GM23248 (cell line): ENCODE results near the gene RNASEH2B. TPM values are rescaled to one million over a fixed set of nuclear protein-coding genes. Genes with fewer than 3 reads are reported as not detected.

Source experiments
- DNase-seq: peaks from one replicate; pipeline ENCODE4 v3.0.0-alpha.2; 2015
- H2AFZ ChIP-seq: fragments of 200-600 bp; sonication (generic); 2 replicates; pipeline ENCODE4 v1.6.1; 2016; ENCODE audit warnings: antibody characterized with exemption
- H3F3A ChIP-seq: fragments of 200-600 bp; sonication (generic); 2 replicates; pipeline ENCODE4 v1.6.1; 2016; ENCODE audit warnings: mild to moderate bottlenecking, antibody characterized with exemption, mixed run types; ENCODE audit not compliant: insufficient read depth
- H3K27ac ChIP-seq: fragments of 200-600 bp; sonication (generic); 2 replicates; pipeline ENCODE4 v1.5.1; 2016; ENCODE audit warnings: mild to moderate bottlenecking
- H3K27me3 ChIP-seq: fragments of 200-600 bp; sonication (generic); replicated peaks from 2 replicates; pipeline ENCODE4 v1.6.1; 2016; ENCODE audit warnings: mild to moderate bottlenecking; ENCODE audit not compliant: insufficient read depth
- H3K36me3 ChIP-seq: fragments of 200-600 bp; sonication (generic); 2 replicates; pipeline ENCODE4 v1.6.1; 2016; ENCODE audit warnings: low read depth, mild to moderate bottlenecking
- H3K4me1 ChIP-seq: fragments of 200-600 bp; sonication (generic); 2 replicates; pipeline ENCODE4 v1.6.1; 2016; ENCODE audit warnings: mild to moderate bottlenecking; ENCODE audit not compliant: insufficient read depth
- H3K4me2 ChIP-seq: fragments of 200-600 bp; sonication (generic); one replicate; pipeline ENCODE4 v1.6.1; 2016; ENCODE audit warnings: mild to moderate bottlenecking; ENCODE audit not compliant: unreplicated experiment
- H3K4me3 ChIP-seq: fragments of 200-600 bp; sonication (generic); 2 replicates; pipeline ENCODE4 v1.5.1; 2016; ENCODE audit warnings: mild to moderate bottlenecking
- H3K79me2 ChIP-seq: fragments of 200-600 bp; sonication (generic); 2 replicates; pipeline ENCODE4 v1.6.1; 2016; ENCODE audit warnings: mild to moderate bottlenecking; ENCODE audit not compliant: insufficient read depth
- H3K9ac ChIP-seq: fragments of 200-600 bp; sonication (generic); 2 replicates; pipeline ENCODE4 v1.6.1; 2016; ENCODE audit warnings: mild to moderate bottlenecking
- H3K9me2 ChIP-seq: fragments of 200-600 bp; sonication (generic); 2 replicates; pipeline ENCODE4 v1.6.1; 2016; ENCODE audit warnings: mixed run types, mild to moderate bottlenecking, moderate library complexity; ENCODE audit not compliant: insufficient read depth
- H3K9me3 ChIP-seq: fragments of 200-600 bp; sonication (generic); one replicate; pipeline ENCODE4 v1.6.1; 2017; ENCODE audit warnings: low read depth
- H4K20me1 ChIP-seq: fragments of 200-600 bp; sonication (generic); 2 replicates; pipeline ENCODE4 v1.6.0; 2016; ENCODE audit not compliant: insufficient read depth
- EZH2 ChIP-seq: fragments of 200-600 bp; sonication (generic); IDR thresholded peaks from 2 replicates; pipeline ENCODE4 v1.6.1; 2018; ENCODE audit warnings: antibody characterized with exemption, mild to moderate bottlenecking; ENCODE audit not compliant: insufficient read depth, poor library complexity, severe bottlenecking
- EZH2phosphoT487 ChIP-seq: fragments of 200-600 bp; sonication (generic); IDR thresholded peaks from 2 replicates; pipeline ENCODE4 v1.6.1; 2018; ENCODE audit warnings: antibody characterized with exemption, moderate library complexity, mild to moderate bottlenecking, low read depth; ENCODE audit not compliant: insufficient read depth
- WGBS, 2 experiments: methylation state at CpG; one replicate each; pipeline ENCODE4 v1.1.6; 2015 to 2017; ENCODE audit warnings: low lambda C conversion rate in 2 of 2, low coverage in 1 of 2; ENCODE audit errors: missing lambda C conversion rate in 2 of 2; 5-methylcytosine and 5-hydroxymethylcytosine counted together
- in situ Hi-C: fragments of 300-500 bp; cut with MboI; formaldehyde crosslinking; loops from 2 replicates; pipeline ENCODE4 v1.15.0; 2020
- polyA plus RNA-seq: library from polyadenylated mRNA; unstranded; fragments of >200 nt; fragmentation: Nextera tagmentation; extraction: Ambion mirVana; gene quantifications from 2 replicates; pipeline ENCODE4 v1.2.1, GENCODE V29; 2016
- total RNA-seq: library from RNA; depleted of rRNA; stranded (reverse); fragments of >200 nt; shearing (Covaris generic); gene quantifications from 2 replicates; pipeline ENCODE4 v1.2.3, GENCODE V29; 2014

Gene RNASEH2B
- total and polyA plus RNA-seq, 2 experiments from 2014 or later, result 27.9 to 28.3 TPM

DNA sequence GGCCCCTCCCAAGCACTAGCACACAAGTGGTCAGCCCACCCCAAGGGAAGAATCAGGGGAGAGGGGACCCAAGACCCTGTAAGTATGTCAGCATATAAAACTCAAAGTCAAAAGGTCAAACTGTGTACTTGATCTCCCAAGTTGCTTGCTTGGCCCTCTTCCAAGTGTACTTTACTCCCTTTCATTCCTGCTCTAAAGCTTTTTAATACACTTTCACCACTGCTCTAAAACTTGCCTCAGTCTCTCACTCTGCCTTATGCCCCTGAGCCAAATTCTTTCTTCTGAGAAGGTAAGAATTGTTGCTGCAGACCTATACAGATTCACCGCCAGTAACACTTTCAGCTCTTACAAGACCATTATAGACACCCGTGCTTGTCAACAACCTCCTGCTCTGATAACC is 15.1 kb upstream of the RNASEH2B start:
- H3K36me3 ChIP-seq, result no peaks in the 10 kb centered on the region
- H4K20me1 ChIP-seq, result no peaks in the 10 kb centered on the region
- no peaks in the 10 kb centered on the region for H3F3A ChIP-seq
- in situ Hi-C loops, result no loop called here
- no peaks in the 10 kb centered on the region for H3K9me2 ChIP-seq
- H3K4me3 ChIP-seq, result no peak overlapping the region
- no peak overlapping the region for H3K9ac ChIP-seq
- no peak overlapping the region for H3K27ac ChIP-seq
- H3K27me3 ChIP-seq, result 0 out of 2 replicates have a peak, but pooled peaks cover 10% of the 10 kb centered on the region
- WGBS, 2 experiments, result 75 to 77% methylated on average over 2 of the region's 2 CpGs
- H3K4me2 ChIP-seq, result no peak overlapping the region
- H3K9me3 ChIP-seq, result no peaks in the 10 kb centered on the region
- DNase-seq, result no peak
- no peak overlapping the region for H2AFZ ChIP-seq
- 0 out of 2 replicates have a peak, but pooled peaks cover 4% of the 10 kb centered on the region for H3K4me1 ChIP-seq
- TF ChIP-seq EZH2 (no peak), EZH2phosphoT487 (no peak)
- no peaks in the 10 kb centered on the region for H3K79me2 ChIP-seq

DNA sequence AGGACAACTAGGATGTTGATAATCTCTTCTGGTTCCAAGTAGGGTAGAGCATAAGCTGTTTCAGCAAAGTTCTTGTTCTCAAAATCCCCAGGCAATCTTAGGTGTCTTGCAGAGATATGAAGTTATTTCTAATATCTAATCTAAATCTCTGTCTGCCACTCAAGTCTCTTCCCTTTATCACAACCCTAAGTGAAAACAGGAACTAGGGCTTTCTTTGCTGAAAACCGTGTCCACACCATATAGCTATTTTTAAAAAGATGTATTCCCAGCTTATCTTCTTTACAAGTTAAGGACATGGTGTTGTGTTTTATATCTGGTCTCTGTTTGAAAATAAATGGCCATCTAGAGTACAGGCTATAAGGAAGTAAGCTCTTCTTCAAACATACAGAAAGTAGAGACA is 11.3 kb upstream of the RNASEH2B start:
- H4K20me1 ChIP-seq, result no peaks in the 10 kb centered on the region
- no peaks in the 10 kb centered on the region for H3F3A ChIP-seq
- no peak overlapping the region for H2AFZ ChIP-seq
- H3K36me3 ChIP-seq, result no peaks in the 10 kb centered on the region
- no peak for DNase-seq
- H3K27ac ChIP-seq, result no peak overlapping the region
- no peak overlapping the region for H3K4me2 ChIP-seq
- H3K27me3 ChIP-seq, result 0 out of 2 replicates have a peak, but pooled peaks cover 10% of the 10 kb centered on the region
- in situ Hi-C loops, result no loop called here
- 0 out of 2 replicates have a peak, but pooled peaks cover under 1% of the 10 kb centered on the region for H3K4me1 ChIP-seq
- H3K79me2 ChIP-seq, result no peaks in the 10 kb centered on the region
- no peaks in the 10 kb centered on the region for H3K9me2 ChIP-seq
- no peak for TF ChIP-seq EZH2phosphoT487
- no peak for TF ChIP-seq EZH2
- 29 to 62% methylated on average over 1 of the region's 1 CpG for WGBS, 2 experiments
- no peaks in the 10 kb centered on the region for H3K9me3 ChIP-seq
- no peak overlapping the region for H3K4me3 ChIP-seq
- H3K9ac ChIP-seq, result no peak overlapping the region

DNA sequence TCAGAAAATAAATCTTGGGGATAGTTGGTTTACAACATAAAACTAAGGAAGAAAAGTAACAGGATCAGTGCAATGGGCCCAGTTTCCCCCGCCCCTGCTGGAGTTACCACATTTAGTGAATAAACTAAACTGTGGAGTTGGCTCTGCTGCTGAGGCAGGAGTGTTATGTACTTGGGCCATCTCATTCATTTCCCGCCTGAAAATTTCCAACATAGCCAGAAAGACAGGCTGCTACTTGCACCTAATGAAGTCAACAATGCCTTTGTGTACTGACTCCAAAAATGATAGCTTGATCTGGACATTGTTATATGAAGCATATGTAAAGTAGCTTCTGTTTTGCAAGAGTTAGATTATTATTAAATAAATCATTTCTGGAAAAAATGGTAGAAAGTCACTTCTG is 7.9 kb upstream of the RNASEH2B start:
- H3F3A ChIP-seq, result no peaks in the 10 kb centered on the region
- H3K79me2 ChIP-seq, result no peaks in the 10 kb centered on the region
- H3K9me3 ChIP-seq, result no peaks in the 10 kb centered on the region
- no peaks in the 10 kb centered on the region for H3K36me3 ChIP-seq
- no peak overlapping the region for H3K27ac ChIP-seq
- H3K4me1 ChIP-seq, result no peaks in the 10 kb centered on the region
- 76 to 95% methylated on average over 2 of the region's 2 CpGs for WGBS, 2 experiments
- H3K27me3 ChIP-seq, result 0 out of 2 replicates have a peak, but pooled peaks cover 5% of the 10 kb centered on the region
- H3K9me2 ChIP-seq, result no peaks in the 10 kb centered on the region
- no peak overlapping the region for H2AFZ ChIP-seq
- H4K20me1 ChIP-seq, result no peaks in the 10 kb centered on the region
- TF ChIP-seq EZH2, result no peak
- TF ChIP-seq EZH2phosphoT487, result no peak
- H3K4me3 ChIP-seq, result no peak overlapping the region
- no peak for DNase-seq
- H3K4me2 ChIP-seq, result no peak overlapping the region
- no peak overlapping the region for H3K9ac ChIP-seq
- in situ Hi-C loops, result no loop called here

DNA sequence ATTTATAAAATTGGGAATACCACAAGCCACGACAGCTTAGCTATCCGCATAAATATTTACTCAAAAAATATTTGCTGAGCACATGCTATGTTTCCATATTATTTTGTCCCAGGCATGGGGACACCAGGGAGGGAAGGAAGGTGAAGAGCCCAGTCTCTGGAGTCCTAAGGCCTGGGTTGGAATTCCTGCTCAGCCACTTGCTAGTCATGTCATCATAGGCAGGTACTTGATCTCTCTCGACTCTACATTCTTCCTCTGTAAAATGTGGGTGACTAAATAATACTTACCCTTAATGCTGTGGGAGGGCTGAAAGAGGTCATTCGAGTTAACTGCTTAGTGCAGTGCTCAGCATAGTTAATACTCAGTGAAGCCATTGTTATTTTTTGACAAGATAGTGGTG is 4.3 kb upstream of the RNASEH2B start:
- Histone ChIP-seq H3K4me2 (no peak overlapping the region), H3K27me3 (no peaks in the 10 kb centered on the region), H3K79me2 (no peaks in the 10 kb centered on the region), H3K9me3 (no peaks in the 10 kb centered on the region), H3K9ac (no peak overlapping the region), H3F3A (peaks cover 8% of the 10 kb centered on the region; the same call in 1 of the 2 replicates), H3K27ac (no peak overlapping the region), H3K36me3 (no peaks in the 10 kb centered on the region), H3K4me3 (no peak overlapping the region), H4K20me1 (no peaks in the 10 kb centered on the region), H3K9me2 (no peaks in the 10 kb centered on the region), H3K4me1 (no peaks in the 10 kb centered on the region), H2AFZ (no peak overlapping the region)
- in situ Hi-C loops, result no loop called here
- TF ChIP-seq EZH2 (no peak), EZH2phosphoT487 (no peak)
- DNase-seq, result no peak
- WGBS, 2 experiments, result 68 to 76% methylated on average over 4 of the region's 4 CpGs

DNA sequence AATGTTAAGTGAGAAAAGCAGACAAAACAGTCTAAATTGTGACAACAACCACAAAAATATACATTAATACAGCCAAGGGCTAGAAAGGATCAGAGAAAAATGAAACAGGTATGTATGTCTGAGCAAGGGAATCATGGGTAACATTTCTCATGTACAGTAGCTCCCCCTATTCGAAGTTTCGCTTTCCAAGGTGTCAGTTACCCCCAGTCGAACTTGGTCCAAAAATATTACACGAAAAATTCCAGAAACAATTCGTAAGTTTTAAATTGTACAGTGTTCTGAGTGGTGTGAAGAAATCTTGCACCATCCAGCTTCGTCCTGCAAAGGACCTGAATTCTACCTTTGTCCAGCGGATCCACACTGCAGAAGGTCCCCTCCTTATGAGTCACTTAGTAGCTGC is 1.8 kb upstream of the RNASEH2B start:
- Histone ChIP-seq H3K9ac (no peak overlapping the region), H4K20me1 (no peaks in the 10 kb centered on the region), H3K79me2 (peaks cover 24% of the 10 kb centered on the region), H3K27me3 (no peaks in the 10 kb centered on the region), H3K36me3 (no peaks in the 10 kb centered on the region), H3F3A (peaks cover 20% of the 10 kb centered on the region), H3K4me1 (peaks cover 17% of the 10 kb centered on the region), H2AFZ (no peak overlapping the region), H3K9me3 (no peaks in the 10 kb centered on the region), H3K4me2 (no peak overlapping the region), H3K9me2 (no peaks in the 10 kb centered on the region), H3K27ac (no peak overlapping the region), H3K4me3 (no peak overlapping the region)
- TF ChIP-seq EZH2 (no peak), EZH2phosphoT487 (no peak)
- in situ Hi-C loops, result no loop called here
- WGBS, 2 experiments, result 94 to 96% methylated on average over 7 of the region's 7 CpGs
- no peak for DNase-seq
